ENCODE results near the gene LRRC75A. TPM values are rescaled to one million over a fixed set of nuclear protein-coding genes. Genes with fewer than 3 reads are reported as not detected.
A peak's percentile ranks its signal among the peaks of the same experiment; 100 is the strongest.

Gene LRRC75A
- total and polyA plus RNA-seq, 2 experiments from 2014 or later, result 5.3 to 26.2 TPM

DNA sequence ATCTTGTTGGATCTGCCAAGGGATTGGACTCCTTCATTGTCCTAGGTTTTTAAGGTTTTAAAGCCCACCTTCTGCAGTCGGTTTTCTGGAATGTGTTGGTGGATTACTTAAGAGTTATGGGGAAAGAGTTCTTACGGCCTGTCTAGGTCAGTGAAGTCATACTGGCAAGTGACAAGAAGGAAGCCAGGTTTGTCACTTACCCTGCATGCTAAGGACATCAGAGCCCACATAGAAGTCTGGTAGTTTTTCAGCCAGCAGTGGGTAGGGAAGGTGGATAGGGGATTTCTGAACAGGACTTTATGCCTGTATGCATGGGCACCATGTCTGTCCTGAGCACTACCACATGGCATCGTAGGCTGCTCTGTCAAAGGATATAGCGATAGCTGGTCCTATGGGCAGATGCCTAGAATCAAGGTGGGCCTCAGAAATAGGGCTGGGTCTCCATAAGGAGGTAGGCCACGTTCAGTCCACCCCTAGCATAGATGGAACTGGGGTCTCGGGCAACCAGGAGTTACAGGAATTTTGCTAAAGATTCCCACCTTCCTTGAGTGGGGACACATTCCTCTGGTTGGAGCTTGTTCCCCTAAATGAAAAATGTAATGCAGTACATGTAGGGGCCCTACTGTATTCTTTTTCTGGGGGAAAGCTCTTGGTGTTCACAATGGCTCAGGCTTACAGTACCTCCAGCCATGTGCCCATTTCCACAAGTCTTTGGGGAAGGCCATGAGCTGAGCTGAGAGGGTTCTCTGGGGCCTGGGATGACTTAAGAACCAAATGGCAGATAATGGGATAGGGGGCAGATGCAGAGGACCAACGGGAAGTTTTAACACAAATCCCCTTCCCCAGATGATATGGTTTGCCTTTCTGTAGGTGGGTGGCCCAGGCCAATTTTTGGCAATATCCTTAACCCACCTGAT is 49.1 kb downstream of the LRRC75A start:
- peak overlapping the region; percentile 52 for H3K27ac Mint-ChIP-seq
- H3K4me3 Mint-ChIP-seq, result peak overlapping the region; percentile 99
- Histone ChIP-seq H3K79me2 (replicated peaks; ENCODE audit: insufficient read depth) (peaks cover 22% of the 10 kb centered on the region), H2AFZ (no peak overlapping the region), H3K27me3 (ENCODE audit: insufficient read depth) (no peaks in the 10 kb centered on the region), H3F3A (replicated peaks; ENCODE audit: low read depth) (peaks cover 68% of the 10 kb centered on the region), H3K4me2 (peak overlapping the region; percentile 100; the same call in 1 of the 2 replicates), H3K4me3 (peak overlapping the region; percentile 100; the same call in 1 of the 2 replicates), H3K9me2 (ENCODE audit: insufficient read depth) (no peaks in the 10 kb centered on the region), H3K4me1 (ENCODE audit: insufficient read depth) (peaks cover 40% of the 10 kb centered on the region), H3K36me3 (ENCODE audit: insufficient read depth) (peaks cover 33% of the 10 kb centered on the region), H3K27ac (ENCODE audit: low read depth) (peak overlapping the region; percentile 96), H4K20me1 (replicated peaks; ENCODE audit: insufficient read depth) (peaks cover 34% of the 10 kb centered on the region)
- H3K36me3 Mint-ChIP-seq (ENCODE audit: low read depth), result peaks cover 77% of the 10 kb centered on the region
- ATAC-seq (no peak; the same call in 2 of the 3 replicates), DNase-seq (ENCODE audit: low spot score) (no peak)
- peaks cover 50% of the 10 kb centered on the region for H3K4me1 Mint-ChIP-seq
- peaks cover 8% of the 10 kb centered on the region; the same call in 2 of the 3 replicates for H3K9me3 Mint-ChIP-seq
- TF ChIP-seq NANOG (IDR thresholded peaks at IDR 0.05; ENCODE audit: borderline replicate concordance) (no peak), POLR2AphosphoS5 (IDR thresholded peaks at IDR 0.05; ENCODE audit: low read depth) (peak; percentile 47; the same call in 1 of the 2 replicates)
- H3K27me3 Mint-ChIP-seq (ENCODE audit: insufficient read depth, low read depth, poor library complexity), result peaks cover 64% of the 10 kb centered on the region

DNA sequence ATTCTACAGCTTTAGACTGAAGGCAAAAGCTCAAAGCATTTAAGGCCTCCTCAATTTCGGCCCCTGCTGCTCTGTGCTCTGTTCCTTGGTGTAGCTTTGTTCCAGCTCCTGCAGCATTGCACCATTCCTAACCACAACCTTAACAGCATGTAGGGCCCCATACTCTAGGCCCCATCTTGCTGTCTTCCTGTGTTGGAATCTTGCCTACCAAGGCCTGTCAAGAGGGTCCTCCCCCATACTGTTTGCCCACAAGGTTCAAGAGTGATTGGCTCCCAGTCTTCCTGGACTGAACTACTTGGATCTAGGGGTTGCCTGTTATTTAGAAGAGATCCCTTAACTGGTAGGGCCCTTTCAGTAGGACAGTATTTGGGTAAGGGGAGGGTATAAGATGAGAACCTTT is 49.9 kb downstream of the LRRC75A start:
- Histone ChIP-seq H3K4me1 (ENCODE audit: insufficient read depth) (peaks cover 43% of the 10 kb centered on the region), H2AFZ (no peak overlapping the region), H3K4me2 (peak overlapping the region; percentile 100; the same call in 1 of the 2 replicates), H4K20me1 (replicated peaks; ENCODE audit: insufficient read depth) (peaks cover 31% of the 10 kb centered on the region), H3K27me3 (ENCODE audit: insufficient read depth) (no peaks in the 10 kb centered on the region), H3K36me3 (ENCODE audit: insufficient read depth) (peaks cover 33% of the 10 kb centered on the region), H3K79me2 (replicated peaks; ENCODE audit: insufficient read depth) (peaks cover 22% of the 10 kb centered on the region), H3K4me3 (peak overlapping the region; percentile 100; the same call in 1 of the 2 replicates), H3F3A (replicated peaks; ENCODE audit: low read depth) (peaks cover 68% of the 10 kb centered on the region), H3K27ac (ENCODE audit: low read depth) (peak overlapping the region; percentile 96), H3K9me2 (ENCODE audit: insufficient read depth) (no peaks in the 10 kb centered on the region)
- Mint-ChIP-seq H3K27ac (peak overlapping the region; percentile 84), H3K36me3 (ENCODE audit: low read depth) (peaks cover 72% of the 10 kb centered on the region), H3K27me3 (ENCODE audit: insufficient read depth, low read depth, poor library complexity) (peaks cover 68% of the 10 kb centered on the region), H3K4me1 (peaks cover 52% of the 10 kb centered on the region), H3K9me3 (peaks cover 8% of the 10 kb centered on the region; the same call in 2 of the 3 replicates), H3K4me3 (peak overlapping the region; percentile 99)
- TF ChIP-seq, protein P1, sequence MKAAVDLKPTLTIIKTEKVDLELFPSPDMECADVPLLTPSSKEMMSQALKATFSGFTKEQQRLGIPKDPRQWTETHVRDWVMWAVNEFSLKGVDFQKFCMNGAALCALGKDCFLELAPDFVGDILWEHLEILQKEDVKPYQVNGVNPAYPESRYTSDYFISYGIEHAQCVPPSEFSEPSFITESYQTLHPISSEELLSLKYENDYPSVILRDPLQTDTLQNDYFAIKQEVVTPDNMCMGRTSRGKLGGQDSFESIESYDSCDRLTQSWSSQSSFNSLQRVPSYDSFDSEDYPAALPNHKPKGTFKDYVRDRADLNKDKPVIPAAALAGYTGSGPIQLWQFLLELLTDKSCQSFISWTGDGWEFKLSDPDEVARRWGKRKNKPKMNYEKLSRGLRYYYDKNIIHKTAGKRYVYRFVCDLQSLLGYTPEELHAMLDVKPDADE (IDR thresholded peaks at IDR 0.05), result no peak
- TF ChIP-seq POLR2AphosphoS5 (IDR thresholded peaks at IDR 0.05; ENCODE audit: low read depth), result peak; percentile 23; the same call in 1 of the 2 replicates
- TF ChIP-seq STAT1 (IDR thresholded peaks at IDR 0.05; ENCODE audit: unreplicated experiment), result no peak
- TF ChIP-seq, protein P2, sequence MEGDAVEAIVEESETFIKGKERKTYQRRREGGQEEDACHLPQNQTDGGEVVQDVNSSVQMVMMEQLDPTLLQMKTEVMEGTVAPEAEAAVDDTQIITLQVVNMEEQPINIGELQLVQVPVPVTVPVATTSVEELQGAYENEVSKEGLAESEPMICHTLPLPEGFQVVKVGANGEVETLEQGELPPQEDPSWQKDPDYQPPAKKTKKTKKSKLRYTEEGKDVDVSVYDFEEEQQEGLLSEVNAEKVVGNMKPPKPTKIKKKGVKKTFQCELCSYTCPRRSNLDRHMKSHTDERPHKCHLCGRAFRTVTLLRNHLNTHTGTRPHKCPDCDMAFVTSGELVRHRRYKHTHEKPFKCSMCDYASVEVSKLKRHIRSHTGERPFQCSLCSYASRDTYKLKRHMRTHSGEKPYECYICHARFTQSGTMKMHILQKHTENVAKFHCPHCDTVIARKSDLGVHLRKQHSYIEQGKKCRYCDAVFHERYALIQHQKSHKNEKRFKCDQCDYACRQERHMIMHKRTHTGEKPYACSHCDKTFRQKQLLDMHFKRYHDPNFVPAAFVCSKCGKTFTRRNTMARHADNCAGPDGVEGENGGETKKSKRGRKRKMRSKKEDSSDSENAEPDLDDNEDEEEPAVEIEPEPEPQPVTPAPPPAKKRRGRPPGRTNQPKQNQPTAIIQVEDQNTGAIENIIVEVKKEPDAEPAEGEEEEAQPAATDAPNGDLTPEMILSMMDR (conservative IDR thresholded peaks at IDR 0.05; ENCODE audit: low read depth in 2 of 2), result no peak
- no peak for TF ChIP-seq EZH2 (IDR thresholded peaks at IDR 0.05; ENCODE audit: low read depth, unreplicated experiment)
- DNase-seq (ENCODE audit: low spot score), result peak; percentile 42
- ATAC-seq, result no peak
